HFF-Myc (cell line): ENCODE results near the gene PCED1A.

Experiments used
- DNase-seq: peaks from one replicate; pipeline ENCODE4 v3.0.0-alpha.2; 2011; ENCODE audit warnings: low read depth; ENCODE audit errors: extremely low read depth
- H3K4me3 ChIP-seq: replicated peaks from 2 replicates; pipeline ENCODE4 v1.5.1; 2011; ENCODE audit warnings: low read depth, mild to moderate bottlenecking, control low read depth, low read length
- CTCF ChIP-seq: IDR thresholded peaks from 2 replicates; pipeline ENCODE4 v1.5.1; 2012; ENCODE audit warnings: mild to moderate bottlenecking, low read depth, low read length, control low read depth; ENCODE audit errors: missing control alignments

The PCED1A gene

GRCh38 chr20:2799271-2799670 lies 41.2 kb downstream of the PCED1A start:
- H3K4me3 ChIP-seq = peak overlapping the region; percentile 45
- no peak for DNase-seq
- no peak for TF ChIP-seq CTCF

- no peak for TF ChIP-seq CTCF
- DNase-seq = no peak
- no peak overlapping the region for H3K4me3 ChIP-seq
Measured at GRCh38 chr20:2798814-2799213, 41.6 kb downstream of the PCED1A start.

- DNase-seq = no peak
- TF ChIP-seq CTCF = no peak
- no peak overlapping the region for H3K4me3 ChIP-seq
Measured at GRCh38 chr20:2798095-2798805, 42.2 kb downstream of the PCED1A start.

GRCh38 chr20:2797136-2797983 lies 43.1 kb downstream of the PCED1A start:
- no peak overlapping the region for H3K4me3 ChIP-seq
- TF ChIP-seq CTCF = no peak

GRCh38 chr20:2796011-2796660 lies 44.3 kb downstream of the PCED1A start:
- no peak for DNase-seq
- no peak for TF ChIP-seq CTCF
- H3K4me3 ChIP-seq = no peak overlapping the region

More at GRCh38 chr20:2797136-2797983, 43.1 kb downstream of the PCED1A start:
- DNase-seq = no peak

GRCh38 chr20:2795451-2795850 lies 45.0 kb downstream of the PCED1A start:
- no peak for TF ChIP-seq CTCF
- H3K4me3 ChIP-seq = no peak overlapping the region
- DNase-seq = no peak
